HG02943 (cell line): Measurements from ENCODE around the gene DCUN1D5.
A peak's percentile ranks its signal among the peaks of the same experiment; 100 is the strongest.

ENCODE experiments used
- ATAC-seq: cut with Tn5 transposase; IDR thresholded peaks from one replicate; pipeline ENCODE4 v1.9.1; 2021; ENCODE audit warnings: mild to moderate bottlenecking, low read depth, moderate library complexity; ENCODE audit not compliant: unreplicated experiment

The DCUN1D5 gene

GRCh38 chr11:103061656-103062055 lies 30.3 kb downstream of the DCUN1D5 start:
- ATAC-seq: no peak

GRCh38 chr11:103055221-103055890 lies 36.6 kb downstream of the DCUN1D5 start:
- no peak for ATAC-seq

- no peak for ATAC-seq
These were observed 38.0 kb downstream of the DCUN1D5 start for GRCh38 chr11:103053997-103054396.

- ATAC-seq: no peak
These were observed 40.0 kb downstream of the DCUN1D5 start for GRCh38 chr11:103051981-103052380.

- no peak for ATAC-seq
These were observed 40.7 kb downstream of the DCUN1D5 start for GRCh38 chr11:103051151-103051801.

- ATAC-seq: no peak
These were observed 41.6 kb downstream of the DCUN1D5 start for GRCh38 chr11:103050351-103050750.

GRCh38 chr11:103047837-103048236 lies 44.1 kb downstream of the DCUN1D5 start:
- no peak for ATAC-seq

- no peak for ATAC-seq
These were observed 47.9 kb downstream of the DCUN1D5 start for GRCh38 chr11:103043826-103044678.

- no peak for ATAC-seq
These were observed 49.8 kb downstream of the DCUN1D5 start for GRCh38 chr11:103042161-103042560.

GRCh38 chr11:103035791-103036434 lies 56.0 kb downstream of the DCUN1D5 start:
- ATAC-seq: peak; percentile 99

GRCh38 chr11:103035216-103035615 lies 56.7 kb downstream of the DCUN1D5 start:
- ATAC-seq: no peak

GRCh38 chr11:103031834-103032233 lies 60.1 kb downstream of the DCUN1D5 start:
- no peak for ATAC-seq

- no peak for ATAC-seq
These were observed 62.6 kb downstream of the DCUN1D5 start for GRCh38 chr11:103029401-103029800.

GRCh38 chr11:103028304-103029020 lies 63.5 kb downstream of the DCUN1D5 start:
- peak; percentile 92 for ATAC-seq

- no peak for ATAC-seq
These were observed 67.9 kb downstream of the DCUN1D5 start for GRCh38 chr11:103024086-103024485.

- ATAC-seq: no peak
These were observed 75.9 kb downstream of the DCUN1D5 start for GRCh38 chr11:103016031-103016430.

GRCh38 chr11:103013421-103013820 lies 78.5 kb downstream of the DCUN1D5 start:
- ATAC-seq: no peak
